ENCODE measurements around the gene DR1.

- TF ChIP-seq, protein P1, sequence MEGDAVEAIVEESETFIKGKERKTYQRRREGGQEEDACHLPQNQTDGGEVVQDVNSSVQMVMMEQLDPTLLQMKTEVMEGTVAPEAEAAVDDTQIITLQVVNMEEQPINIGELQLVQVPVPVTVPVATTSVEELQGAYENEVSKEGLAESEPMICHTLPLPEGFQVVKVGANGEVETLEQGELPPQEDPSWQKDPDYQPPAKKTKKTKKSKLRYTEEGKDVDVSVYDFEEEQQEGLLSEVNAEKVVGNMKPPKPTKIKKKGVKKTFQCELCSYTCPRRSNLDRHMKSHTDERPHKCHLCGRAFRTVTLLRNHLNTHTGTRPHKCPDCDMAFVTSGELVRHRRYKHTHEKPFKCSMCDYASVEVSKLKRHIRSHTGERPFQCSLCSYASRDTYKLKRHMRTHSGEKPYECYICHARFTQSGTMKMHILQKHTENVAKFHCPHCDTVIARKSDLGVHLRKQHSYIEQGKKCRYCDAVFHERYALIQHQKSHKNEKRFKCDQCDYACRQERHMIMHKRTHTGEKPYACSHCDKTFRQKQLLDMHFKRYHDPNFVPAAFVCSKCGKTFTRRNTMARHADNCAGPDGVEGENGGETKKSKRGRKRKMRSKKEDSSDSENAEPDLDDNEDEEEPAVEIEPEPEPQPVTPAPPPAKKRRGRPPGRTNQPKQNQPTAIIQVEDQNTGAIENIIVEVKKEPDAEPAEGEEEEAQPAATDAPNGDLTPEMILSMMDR (IDR thresholded peaks at IDR 0.05): no peak
- no peak for TF ChIP-seq POLR2A (IDR thresholded peaks at IDR 0.05)
These were observed 11.5 kb downstream of the DR1 start for GRCh38 chr1:93357242-93357641.
